Thyroid gland (tissue), 4 donors: ENCODE results near the gene P4HA1. TPM values are rescaled to one million over a fixed set of nuclear protein-coding genes. Genes with fewer than 3 reads are reported as not detected.

Source experiments
- DNase-seq, 2 donors: peaks; one replicate each; pipeline ENCODE4 v3.0.0-alpha.2; 2019
- H3K27ac ChIP-seq, 3 donors: fragments of 200-600 bp; sonication (generic); 1 replicate in 2 of 3; 2 replicates in 1 of 3; pipeline ENCODE4 v1.5.1; 2016 to 2019; ENCODE audit warnings: mild to moderate bottlenecking in 1 of 3, moderate library complexity in 1 of 3
- H3K27me3 ChIP-seq: fragments of 200-600 bp; sonication (generic); one replicate; pipeline ENCODE4 v1.5.1; 2019
- H3K36me3 ChIP-seq, 2 donors: fragments of 200-600 bp; sonication (generic); one replicate each; pipeline ENCODE4 v1.5.1; 2016 to 2019
- H3K4me1 ChIP-seq, 2 donors: fragments of 200-600 bp; sonication (generic); one replicate each; pipeline ENCODE4 v1.5.1; 2017 to 2019
- H3K4me3 ChIP-seq, 3 donors: fragments of 200-600 bp; sonication (generic); replicated peaks in 1 of 3; 1 replicate in 2 of 3; 2 replicates in 1 of 3; pipeline ENCODE4 v1.5.1; 2016; ENCODE audit warnings: mild to moderate bottlenecking in 1 of 3
- H3K9me3 ChIP-seq: fragments of 200-600 bp; sonication (generic); one replicate; pipeline ENCODE4 v1.5.1; 2017
- POLR2A ChIP-seq, 2 donors: fragments of 450-650 bp; IDR thresholded peaks; one replicate each; pipeline ENCODE4 v1.6.1; 2017; ENCODE audit warnings: antibody characterized with exemption in 2 of 2, mild to moderate bottlenecking in 2 of 2, moderate library complexity in 1 of 2
- WGBS, 2 donors: methylation state at CpG; one replicate each; pipeline ENCODE4 v1.1.5; 2017; 5-methylcytosine and 5-hydroxymethylcytosine counted together
- intact Hi-C: fragments of 100-400 bp; cut with DNase I; formaldehyde crosslinking; loops from one replicate; pipeline ENCODE4 v1.15.1; 2023
- total RNA-seq, 4 donors: library from RNA; depleted of rRNA; stranded (reverse); fragments of >200 nt; gene quantifications; one replicate each; pipeline ENCODE4 v1.2.3, GENCODE V29; 2016
- TF ChIP-seq, protein P1 (sequence below), 6 experiments: fragments of 200-600 bp in 3 of 6; fragments of 450-650 bp in 3 of 6; sonication (generic) in 3 of 6; IDR thresholded peaks; one replicate each; pipeline ENCODE4 v1.5.1; 2016 to 2019; ENCODE audit warnings: antibody characterized with exemption in 6 of 6, mild to moderate bottlenecking in 2 of 6, inconsistent platforms in 1 of 6, moderate library complexity in 1 of 6

P4HA1 gene
- total RNA-seq, result 10 to 100 TPM; 21.8 to 29.1 (median 24.6) TPM

DNA sequence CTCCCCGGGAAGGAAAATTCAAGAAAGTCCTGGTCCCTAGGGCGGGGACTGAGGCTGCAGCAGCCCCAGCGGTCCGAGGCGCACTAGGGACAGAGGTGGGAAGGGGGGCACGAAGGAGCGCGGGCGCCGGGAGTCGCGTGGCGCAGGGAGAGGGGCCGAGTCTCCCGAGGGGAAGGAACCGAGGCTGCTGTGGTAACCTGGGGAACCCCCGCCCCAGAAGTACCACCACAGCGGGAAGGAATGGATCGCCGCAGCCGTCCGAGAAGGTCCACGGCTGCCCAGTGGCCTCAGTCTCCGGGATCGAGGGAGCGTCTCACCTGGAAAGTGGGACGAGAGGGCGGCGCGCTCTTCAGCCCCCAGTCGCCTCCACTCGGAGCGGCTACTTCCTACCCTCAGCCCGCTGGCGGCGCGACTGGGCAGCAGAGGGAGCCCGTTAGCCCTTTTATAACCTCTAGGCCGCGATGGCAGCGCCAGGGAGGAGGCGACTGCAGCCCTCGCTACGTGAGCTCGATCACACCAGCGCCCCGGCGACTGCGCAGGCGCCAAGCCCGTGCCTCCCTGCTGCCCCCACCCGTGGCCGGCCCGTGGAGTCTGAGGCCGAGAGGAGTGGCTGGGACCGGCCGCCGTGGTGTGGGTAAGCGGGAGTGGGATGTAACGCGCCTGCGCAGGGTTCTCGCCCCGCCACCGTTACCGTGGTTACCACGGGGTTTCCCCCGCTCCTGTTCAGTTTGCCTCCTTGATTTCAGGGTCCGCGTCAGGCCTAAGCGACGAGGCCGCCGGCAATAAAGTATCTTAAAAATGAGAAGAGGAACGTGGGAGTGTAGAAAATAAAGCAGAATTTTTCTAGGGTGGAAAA is at the start of gene P4HA1:
Gene P4HA1 (minus strand): TSS at position 418 of the 856 bp plus-strand sequence. CDS start 21,983 bp downstream, outside the sequence.
- Histone ChIP-seq H3K4me1 (peaks cover 0 to 11% of the 10 kb centered on the region in 2 donors), H3K27ac (peak within 1 kb of the TSS; percentile 94 to 98 (median 97)), H3K4me3 (peak within 1 kb of the TSS; percentile 71 to 98 (median 72)), H3K27me3 (no peaks in the 10 kb centered on the region), H3K9me3 (no peaks in the 10 kb centered on the region), H3K36me3 (no peaks in the 10 kb centered on the region)
- TF ChIP-seq POLR2A (IDR thresholded peaks at IDR 0.05), result peak; percentile 93 to 99
- TF ChIP-seq, protein P1, sequence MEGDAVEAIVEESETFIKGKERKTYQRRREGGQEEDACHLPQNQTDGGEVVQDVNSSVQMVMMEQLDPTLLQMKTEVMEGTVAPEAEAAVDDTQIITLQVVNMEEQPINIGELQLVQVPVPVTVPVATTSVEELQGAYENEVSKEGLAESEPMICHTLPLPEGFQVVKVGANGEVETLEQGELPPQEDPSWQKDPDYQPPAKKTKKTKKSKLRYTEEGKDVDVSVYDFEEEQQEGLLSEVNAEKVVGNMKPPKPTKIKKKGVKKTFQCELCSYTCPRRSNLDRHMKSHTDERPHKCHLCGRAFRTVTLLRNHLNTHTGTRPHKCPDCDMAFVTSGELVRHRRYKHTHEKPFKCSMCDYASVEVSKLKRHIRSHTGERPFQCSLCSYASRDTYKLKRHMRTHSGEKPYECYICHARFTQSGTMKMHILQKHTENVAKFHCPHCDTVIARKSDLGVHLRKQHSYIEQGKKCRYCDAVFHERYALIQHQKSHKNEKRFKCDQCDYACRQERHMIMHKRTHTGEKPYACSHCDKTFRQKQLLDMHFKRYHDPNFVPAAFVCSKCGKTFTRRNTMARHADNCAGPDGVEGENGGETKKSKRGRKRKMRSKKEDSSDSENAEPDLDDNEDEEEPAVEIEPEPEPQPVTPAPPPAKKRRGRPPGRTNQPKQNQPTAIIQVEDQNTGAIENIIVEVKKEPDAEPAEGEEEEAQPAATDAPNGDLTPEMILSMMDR (IDR thresholded peaks at IDR 0.05), result peak in 5 of 6 experiments; percentile 15 to 69 (median 60)
- WGBS, 2 donors, result 0 to 1% methylated on average over 33 to 49 of the region's 75 CpGs
- intact Hi-C loops, result no loop called here
- DNase-seq, result peak; percentile 99 to 100

DNA sequence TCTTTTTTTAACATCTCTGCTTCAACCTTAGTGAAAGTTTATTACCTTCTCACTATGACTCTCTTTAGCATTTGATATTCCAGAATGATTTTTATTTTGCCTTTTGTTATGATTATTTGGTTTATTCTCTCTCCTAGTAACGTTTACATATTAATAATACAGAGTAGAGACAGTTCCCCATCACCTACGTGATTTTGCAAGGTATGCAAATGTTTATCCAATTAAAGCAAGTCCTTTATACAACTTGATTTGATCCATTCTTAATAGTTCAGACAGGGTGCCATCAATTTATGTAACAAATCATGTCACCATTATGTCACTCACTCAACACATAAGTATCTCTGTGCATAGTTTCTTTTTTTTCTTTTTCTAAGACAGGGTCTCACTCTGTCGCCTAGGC is 44.9 kb upstream of the P4HA1 start:
- 92 to 93% methylated on average over 3 of the region's 3 CpGs for WGBS, 2 donors
- Histone ChIP-seq H3K4me1 (no peaks in the 10 kb centered on the region), H3K4me3 (no peak overlapping the region), H3K27ac (no peak overlapping the region), H3K27me3 (no peaks in the 10 kb centered on the region), H3K36me3 (peaks cover 66 to 68% of the 10 kb centered on the region in 2 donors), H3K9me3 (no peaks in the 10 kb centered on the region)
- no peak for DNase-seq
- TF ChIP-seq POLR2A (IDR thresholded peaks at IDR 0.05), result no peak
- TF ChIP-seq, protein P1 (IDR thresholded peaks at IDR 0.05), result no peak
- intact Hi-C loops, result no loop called here

- no peak overlapping the region for H3K4me3 ChIP-seq
- H3K36me3 ChIP-seq, result peaks cover 65 to 67% of the 10 kb centered on the region in 2 donors
- TF ChIP-seq POLR2A (IDR thresholded peaks at IDR 0.05), result no peak
- TF ChIP-seq, protein P1 (IDR thresholded peaks at IDR 0.05), result no peak
- 78 to 87% methylated on average over 2 of the region's 2 CpGs for WGBS, 2 donors
- intact Hi-C loops, result no loop called here
- H3K27ac ChIP-seq, result no peak overlapping the region
- no peak for DNase-seq
- H3K27me3 ChIP-seq, result no peaks in the 10 kb centered on the region
- no peaks in the 10 kb centered on the region for H3K9me3 ChIP-seq
- no peaks in the 10 kb centered on the region for H3K4me1 ChIP-seq
Measured at GRCh38 chr10:73139251-73139650, 42.6 kb upstream of the P4HA1 start.

DNA sequence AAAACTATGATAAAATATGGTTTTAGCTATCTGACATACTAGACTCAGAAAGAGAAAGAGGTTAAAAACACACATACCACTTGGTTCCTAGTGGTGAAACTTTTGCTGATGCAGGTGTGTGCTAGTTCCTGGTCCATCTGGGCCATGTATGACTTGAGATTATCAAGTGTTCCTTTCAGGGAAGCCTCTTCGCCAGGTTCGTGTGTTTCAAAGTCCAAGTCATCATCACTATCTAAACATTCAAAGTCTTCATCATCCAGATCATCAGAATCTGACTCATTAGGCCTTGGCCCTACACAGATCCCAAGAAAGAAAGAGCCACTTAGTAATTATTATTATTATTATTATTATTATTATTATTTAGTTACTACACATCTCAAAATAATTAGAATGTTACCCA is 40.0 kb upstream of the P4HA1 start:
- no peak for TF ChIP-seq POLR2A (IDR thresholded peaks at IDR 0.05)
- TF ChIP-seq, protein P1 (IDR thresholded peaks at IDR 0.05), result no peak
- 95 to 97% methylated on average over 2 of the region's 2 CpGs for WGBS, 2 donors

DNA sequence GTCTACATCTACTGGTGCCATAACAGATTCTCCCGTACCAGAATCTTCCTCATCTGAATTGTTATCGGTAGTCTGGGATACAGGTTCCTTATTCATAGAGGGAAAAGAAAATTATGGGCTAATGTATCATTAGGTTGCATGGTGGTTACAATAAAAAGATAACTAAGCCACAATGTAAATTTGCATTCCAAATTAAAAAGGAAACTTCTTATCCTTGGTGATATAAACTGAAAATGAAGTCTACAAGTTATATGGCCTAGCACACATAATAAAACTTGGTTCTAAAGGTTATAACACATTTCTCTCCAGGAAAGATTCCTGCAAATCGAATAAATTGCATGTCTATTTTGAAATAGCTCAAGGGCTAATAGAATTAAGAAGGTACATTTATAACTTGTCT is 38.1 kb upstream of the P4HA1 start:
- WGBS, 2 donors, result 96 to 97% methylated on average over 3 of the region's 3 CpGs

More for the DNA sequence above, 40.0 kb upstream of the P4HA1 start:
- DNase-seq, result no peak
- intact Hi-C loops, result no loop called here
- H3K4me3 ChIP-seq, result no peak overlapping the region
- no peaks in the 10 kb centered on the region for H3K27me3 ChIP-seq
- H3K9me3 ChIP-seq, result no peaks in the 10 kb centered on the region
- peaks cover 61 to 78% of the 10 kb centered on the region in 2 donors for H3K36me3 ChIP-seq
- no peak overlapping the region for H3K27ac ChIP-seq
- no peaks in the 10 kb centered on the region for H3K4me1 ChIP-seq

More for the DNA sequence above, 38.1 kb upstream of the P4HA1 start:
- intact Hi-C loops, result no loop called here
- Histone ChIP-seq H3K4me3 (no peak overlapping the region), H3K9me3 (no peaks in the 10 kb centered on the region), H3K27ac (no peak overlapping the region), H3K36me3 (peaks cover 63 to 81% of the 10 kb centered on the region in 2 donors), H3K4me1 (no peaks in the 10 kb centered on the region), H3K27me3 (no peaks in the 10 kb centered on the region)
- TF ChIP-seq POLR2A (IDR thresholded peaks at IDR 0.05), result no peak
- TF ChIP-seq, protein P1 (IDR thresholded peaks at IDR 0.05), result no peak
- DNase-seq, result no peak
